GM12892 (cell line): Measurements from ENCODE around the gene SFRP2.

Experiments
- POLR2A ChIP-seq: IDR thresholded peaks from 2 replicates; pipeline ENCODE4 v1.6.1; 2011; ENCODE audit warnings: low read depth, low read length, control low read depth
- POLR2AphosphoS5 ChIP-seq: IDR thresholded peaks from 2 replicates; pipeline ENCODE4 v1.6.1; 2011; ENCODE audit warnings: low read depth, low read length, control low read depth

GRCh38 chr4:153758136-153758535, 30.7 kb downstream of the SFRP2 start:
- TF ChIP-seq POLR2AphosphoS5 (no peak), POLR2A (no peak)
